Measurements from ENCODE around the gene PPP2R3B.
"Not testable (repeated sequence)": the region's sequence is repeated elsewhere in the genome, so short reads cannot be mapped to it uniquely, and the experiment has no call there.

Gene PPP2R3B

DNA sequence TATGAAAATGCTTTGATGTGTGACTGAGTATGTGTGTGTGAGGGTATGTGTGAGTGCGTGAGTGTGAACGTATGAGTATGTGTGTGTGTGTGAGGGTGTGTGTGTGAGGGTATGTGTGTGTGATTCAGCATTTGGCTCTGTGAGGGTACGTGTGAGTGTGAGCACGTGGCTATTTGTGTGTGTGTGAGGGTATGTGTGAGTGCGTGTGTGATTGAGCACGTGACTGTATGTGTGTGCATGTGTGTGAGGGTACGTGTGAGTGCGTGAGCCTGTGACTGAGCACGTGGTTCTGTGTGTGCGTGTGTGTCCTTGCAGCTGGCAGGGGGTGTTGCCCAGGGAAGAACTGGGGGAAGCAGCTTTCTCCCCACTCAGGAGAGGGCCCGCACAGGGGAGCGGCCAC lies 16.1 kb upstream of the PPP2R3B start:
- DNase-seq (ENCODE audit: low spot score), result no peak

DNA sequence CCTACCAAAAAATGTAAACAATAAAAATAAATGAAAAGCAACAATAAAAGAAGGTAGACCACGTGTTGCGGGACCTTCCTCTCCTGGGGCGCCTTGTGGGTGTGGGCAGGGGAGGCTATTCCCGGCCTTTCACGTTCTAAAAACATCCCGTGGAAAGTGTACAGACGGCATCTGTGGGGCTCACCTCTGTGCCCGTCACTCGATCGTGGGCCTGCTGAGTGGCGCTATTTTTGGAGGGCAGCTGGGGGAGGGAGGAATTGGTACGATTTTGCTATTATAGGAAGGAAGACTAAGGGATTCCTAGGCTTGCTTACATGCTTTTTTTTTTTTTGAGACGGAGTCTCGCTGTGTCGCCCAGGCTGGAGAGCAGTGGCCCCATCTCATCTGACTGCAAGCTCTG lies 13.6 kb upstream of the PPP2R3B start:
- no peak for DNase-seq (ENCODE audit: low spot score)

DNA sequence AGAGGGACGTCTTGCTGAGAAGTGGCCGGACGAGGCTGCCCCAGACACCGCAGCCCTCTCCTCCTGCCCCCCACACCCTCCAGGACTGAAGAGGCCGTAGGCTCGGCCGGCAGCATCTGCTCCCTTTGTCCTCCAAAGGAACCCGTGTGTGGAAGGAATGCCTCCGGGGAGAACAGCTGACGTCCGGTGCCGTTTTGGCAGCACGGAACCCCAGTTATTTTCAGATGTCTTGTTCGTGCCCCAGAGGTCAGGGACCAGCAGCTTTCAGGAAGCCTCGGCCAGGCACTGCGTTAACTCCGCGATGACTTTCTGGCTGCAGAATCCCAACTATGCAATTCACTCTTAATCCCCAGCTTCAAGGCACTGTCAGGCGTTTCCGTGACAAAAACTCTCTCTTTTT lies 10.9 kb upstream of the PPP2R3B start:
- DNase-seq (ENCODE audit: low spot score), result no peak

DNA sequence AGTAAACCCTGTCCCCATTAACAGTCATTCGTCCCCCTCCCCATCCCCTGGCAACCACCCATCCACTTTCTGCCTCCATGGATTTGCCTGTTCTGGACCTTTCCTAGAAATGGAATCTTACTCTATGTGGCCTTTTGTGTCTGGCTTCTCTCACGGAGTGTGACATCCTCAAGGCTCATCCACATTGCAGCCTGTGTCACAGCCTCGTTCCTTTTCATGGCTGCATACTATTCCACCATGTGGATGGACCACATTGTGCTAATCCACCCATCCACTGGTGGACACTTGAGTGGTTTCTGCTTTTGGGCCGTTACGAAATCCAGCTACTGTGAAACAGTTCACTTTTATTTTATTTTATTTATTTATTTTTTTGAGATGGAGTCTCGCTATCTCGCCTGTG lies 8.1 kb upstream of the PPP2R3B start:
- no peak for DNase-seq (ENCODE audit: low spot score)

DNA sequence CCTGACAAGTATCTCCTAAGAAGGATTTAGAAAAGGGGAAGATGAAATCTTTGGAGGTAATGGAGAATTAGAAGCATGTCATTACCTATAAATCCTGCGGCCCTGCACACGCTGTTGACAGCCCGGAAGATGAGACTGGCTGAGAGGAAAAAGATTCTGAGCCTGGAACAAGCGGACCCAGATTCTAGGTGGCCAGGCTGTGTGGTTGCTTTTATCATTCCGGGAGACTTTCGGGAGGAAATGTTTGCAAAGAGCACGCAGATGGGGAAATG lies 5.8 kb upstream of the PPP2R3B start:
- DNase-seq (ENCODE audit: low spot score), result no peak

- no peak for DNase-seq (ENCODE audit: low spot score)
Measured at GRCh38 chrX:391717-392574, 5.2 kb upstream of the PPP2R3B start.

- DNase-seq (ENCODE audit: low spot score), result no peak
Measured at GRCh38 chrX:390459-390858, 3.8 kb upstream of the PPP2R3B start.

GRCh38 chrX:389021-389441 lies 2.3 kb upstream of the PPP2R3B start:
- no peak for DNase-seq (ENCODE audit: low spot score)

DNA sequence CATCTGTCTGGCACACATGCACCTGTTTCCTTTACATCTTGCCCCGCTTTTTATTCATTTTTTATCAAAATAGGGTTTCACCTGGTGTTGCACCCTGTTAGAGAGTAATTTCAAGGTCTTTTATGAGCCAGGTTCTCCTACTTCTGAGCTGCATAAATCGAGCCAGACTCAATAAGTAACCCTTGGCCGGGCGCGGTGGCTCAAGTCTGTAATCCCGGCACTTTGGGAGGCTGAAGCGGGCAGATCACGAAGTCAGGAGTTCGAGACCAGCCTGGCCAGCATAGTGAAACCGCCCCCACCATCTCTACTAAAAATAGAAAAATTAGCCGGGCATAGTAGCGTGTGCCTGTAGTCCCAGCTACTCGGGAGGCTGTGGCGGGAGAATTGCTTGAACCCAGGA lies 1.0 kb upstream of the PPP2R3B start:
- DNase-seq (ENCODE audit: low spot score), result no peak

- peak; percentile 40 for DNase-seq (ENCODE audit: low spot score)
Measured at GRCh38 chrX:386239-386767, 404 bp downstream of the PPP2R3B start.

- not testable (repeated sequence) for DNase-seq (ENCODE audit: low spot score)
Measured at GRCh38 chrX:385736-386135, 971 bp downstream of the PPP2R3B start.

DNA sequence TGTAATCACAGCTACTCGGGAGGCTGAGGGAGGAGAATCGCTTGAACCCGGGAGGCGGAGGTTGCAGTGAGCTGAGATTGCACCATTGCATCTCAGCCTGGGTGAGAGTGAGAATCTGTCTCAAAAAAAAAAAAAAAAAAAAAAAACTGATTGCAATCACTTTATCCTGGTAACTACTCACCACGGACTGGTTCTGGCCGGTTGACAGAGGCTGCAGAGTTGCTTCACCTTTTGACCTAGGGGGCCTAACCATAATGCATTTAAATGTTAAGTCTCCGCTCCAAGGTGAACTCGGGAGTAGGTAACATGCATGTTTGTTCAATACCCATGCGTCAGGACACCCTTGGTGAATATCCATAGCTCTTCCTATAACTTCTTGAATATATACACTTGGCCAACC lies 1.8 kb downstream of the PPP2R3B start:
- no peak for DNase-seq (ENCODE audit: low spot score)

DNA sequence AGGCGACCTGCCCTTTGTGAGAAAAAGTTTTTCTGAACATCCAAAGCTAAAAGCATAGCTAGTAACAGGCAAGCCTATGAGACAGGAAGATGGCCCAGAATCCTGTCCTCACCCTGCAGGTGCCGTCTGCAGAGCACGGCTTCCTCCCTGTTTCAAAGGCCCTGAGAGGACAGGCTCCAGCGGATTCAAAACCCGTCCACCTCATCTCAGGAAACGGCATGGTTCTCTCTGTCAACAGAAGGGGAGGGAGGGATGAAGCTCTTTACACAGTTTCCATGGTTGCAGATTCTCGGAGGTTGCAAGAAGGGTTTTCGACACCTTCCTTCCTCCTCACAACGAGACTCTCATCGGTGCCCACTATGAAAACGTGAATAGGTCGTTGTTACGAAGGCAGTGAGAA lies 8.3 kb downstream of the PPP2R3B start:
- no peak for DNase-seq (ENCODE audit: low spot score)

- not testable (repeated sequence) for DNase-seq (ENCODE audit: low spot score)
Measured at GRCh38 chrX:376206-376605, 10.5 kb downstream of the PPP2R3B start.

- no peak for DNase-seq (ENCODE audit: low spot score)
Measured at GRCh38 chrX:375181-376036, 11.3 kb downstream of the PPP2R3B start.

GRCh38 chrX:374596-374995 lies 12.1 kb downstream of the PPP2R3B start:
- DNase-seq (ENCODE audit: low spot score), result no peak

GRCh38 chrX:373641-374471 lies 12.9 kb downstream of the PPP2R3B start:
- DNase-seq (ENCODE audit: low spot score), result peak; percentile 31

- no peak for DNase-seq (ENCODE audit: low spot score)
Measured at GRCh38 chrX:372856-373640, 13.7 kb downstream of the PPP2R3B start.

DNA sequence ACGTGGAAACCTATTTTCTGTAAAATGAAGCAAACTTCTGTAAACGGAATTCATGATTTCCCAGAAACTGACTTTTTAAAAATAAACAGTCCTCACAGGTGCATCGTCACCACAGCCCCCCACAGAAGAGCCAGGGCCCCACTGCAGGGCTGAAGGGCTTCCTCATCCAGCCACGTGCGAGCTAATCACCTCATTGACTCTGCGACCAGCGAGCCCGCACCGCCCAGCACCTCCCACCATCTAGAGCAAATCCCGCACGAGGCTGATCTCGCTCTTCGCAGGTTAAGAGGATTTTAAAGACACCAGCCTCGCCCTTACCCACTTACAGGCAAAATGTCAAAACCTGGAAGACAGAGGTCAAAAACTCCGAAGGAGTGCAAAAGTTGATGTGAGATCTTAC lies 14.8 kb downstream of the PPP2R3B start:
- no peak for DNase-seq (ENCODE audit: low spot score)

DNA sequence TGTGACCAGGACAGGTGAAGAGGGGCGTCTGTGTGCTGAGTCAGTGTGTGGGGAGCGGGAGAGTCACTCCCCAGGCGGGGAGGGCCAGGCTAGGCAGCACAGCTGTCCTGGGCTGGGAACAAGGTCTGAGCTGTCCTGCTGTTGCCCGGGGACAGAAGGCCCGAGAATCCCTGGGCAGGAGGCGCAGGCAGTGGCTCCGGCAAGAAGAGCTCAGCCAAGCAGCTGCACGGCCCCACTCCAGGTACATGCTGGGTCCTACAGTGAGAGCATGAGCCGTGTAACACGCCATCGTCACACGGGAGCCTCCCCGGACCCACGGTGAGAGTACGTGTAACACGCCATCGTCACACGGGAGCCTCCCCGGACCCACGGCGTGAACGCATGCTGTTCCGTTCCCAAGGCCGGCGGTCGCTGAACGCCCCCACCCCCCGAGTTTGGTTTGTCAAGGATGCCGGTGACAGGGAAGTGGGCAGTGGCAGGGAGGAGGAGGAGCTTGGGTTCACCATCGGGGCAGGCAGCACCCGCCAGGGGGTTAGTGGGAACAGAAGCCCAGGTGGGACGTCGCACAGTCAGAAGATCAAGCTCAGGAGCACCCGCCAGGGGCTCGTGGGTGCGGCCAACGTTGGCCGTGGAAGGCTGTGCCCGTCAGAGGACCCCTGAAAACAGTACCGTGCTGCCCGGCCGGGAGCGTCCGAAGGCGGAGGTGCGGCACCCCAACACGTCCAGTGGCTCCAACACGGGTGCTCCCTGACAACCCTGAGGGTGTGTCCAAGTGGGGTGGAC lies 15.6 kb downstream of the PPP2R3B start:
- DNase-seq (ENCODE audit: low spot score), result no peak
